ENCODE results near the gene HSDL1. TPM values are rescaled to one million over a fixed set of nuclear protein-coding genes. Genes with fewer than 3 reads are reported as not detected.
A peak's percentile ranks its signal among the peaks of the same experiment; 100 is the strongest.

Gene HSDL1
- total RNA-seq (2021; fragmentation: NEBNext Ultra II Directional; extraction: Animal tissue kit (Norgen Biotek cat#: 25700)) (55.7 and 58.5 TPM in 2 replicates), polyA plus RNA-seq (2011; rRNA removed) (18.2 and 25.0 TPM in 2 replicates), polyA minus RNA-seq (2011; rRNA and poly(A)+ RNA removed) (54.2 and 75.7 TPM in 2 replicates)
- 34.1 TPM for polyA plus RNA-seq (2011; cell fraction: cytosol; rRNA removed)
- 16.4 TPM for polyA plus RNA-seq (2011; cell fraction: nucleus; rRNA removed)
- 30.7 to 44.0 TPM (median 34.1 TPM) in 4 replicates for polyA plus RNA-seq (2012, experiment 1 of 2)
- polyA plus RNA-seq (2012, experiment 2 of 2): 4.5 TPM
- polyA plus RNA-seq (2013, experiment 1 of 2): 26.5 TPM
- 28.9 TPM for polyA plus RNA-seq (2013, experiment 2 of 2)
- polyA minus RNA-seq (2011; cell fraction: cytosol; rRNA and poly(A)+ RNA removed): 24.4 TPM
- 18.6 TPM for polyA minus RNA-seq (2011; cell fraction: nucleus; rRNA and poly(A)+ RNA removed)
- long read RNA-seq, experiment 1, transcript HSDL1-208 (1 exons, 3,059 nt): major isoform, 9 of 21 reads
- long read RNA-seq, experiment 1, transcript HSDL1-201 (6 exons, 3,519 nt): minor isoform, 5 of 21 reads
- long read RNA-seq, experiment 1, partial matches to known transcripts: 7 of 21 reads
- long read RNA-seq, experiment 1, other reads (novel, unspliced or antisense): 0 of 21 reads
- long read RNA-seq, experiment 2, transcript HSDL1-201 (6 exons, 3,519 nt): major isoform, 11 of 18 reads
- long read RNA-seq, experiment 2, partial matches to known transcripts: 0 of 18 reads
- long read RNA-seq, experiment 2, other reads (novel, unspliced or antisense): 3 of 18 reads

DNA sequence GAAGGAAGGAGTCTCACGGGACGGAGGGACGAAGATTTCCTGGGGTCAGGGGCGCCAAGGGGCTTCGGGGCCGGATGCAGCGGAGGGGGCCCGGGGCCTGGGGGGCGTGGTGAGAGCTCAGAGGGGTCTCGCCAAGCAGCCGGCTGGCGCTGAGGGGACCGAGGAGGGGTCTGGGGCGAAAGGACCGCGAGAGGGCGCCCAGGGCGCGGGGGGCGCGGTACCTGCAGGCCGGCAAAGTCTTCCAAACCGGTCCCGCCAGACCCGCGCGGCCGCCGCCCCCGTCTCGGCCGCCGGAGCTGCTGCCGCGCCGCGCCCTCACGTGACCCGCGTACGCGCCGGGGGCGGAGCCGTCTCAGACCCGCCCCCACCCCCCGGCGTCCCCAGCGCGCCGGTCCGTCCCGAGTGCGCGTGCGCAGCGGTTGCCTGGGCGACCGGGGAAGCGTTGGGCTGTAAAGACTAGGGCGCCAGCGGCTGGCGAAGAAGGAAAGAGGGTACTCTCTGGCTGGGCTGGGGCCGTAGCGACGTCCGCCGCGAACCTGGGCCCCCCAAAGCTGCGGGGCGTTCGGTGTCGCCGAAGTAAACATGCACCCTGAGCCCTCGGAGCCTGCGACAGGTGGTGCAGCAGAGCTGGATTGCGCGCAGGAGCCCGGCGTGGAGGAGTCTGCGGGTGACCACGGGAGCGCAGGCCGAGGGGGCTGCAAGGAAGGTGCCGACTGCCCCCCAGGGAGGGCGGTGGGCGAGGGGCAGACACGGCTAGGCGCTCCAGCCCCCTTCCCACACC lies at the start of gene HSDL1, which contains the start of gene DNAAF1:
TSS of gene HSDL1 (minus strand) at position 319 of the 781 bp plus-strand sequence. CDS start 13,856 bp downstream, outside the sequence.
TSS of gene DNAAF1 (plus strand) at position 450 of the 781 bp plus-strand sequence. CDS start at position 583, 133 bp downstream.
- H2AFZ ChIP-seq (ENCODE audit: low read length): peak within 1 kb of the TSS; percentile 63; the same call in 1 of the 2 replicates
- no peak within 1 kb of the TSS for H2BK15ac ChIP-seq (ENCODE audit: low read length)
- peaks cover 3% of the 10 kb centered on the region for H3K79me1 ChIP-seq (ENCODE audit: low read depth, low read length)
- peaks cover 0 to 3% (median 0%) of the 10 kb centered on the region in 4 experiments; a peak in 1 of 8 replicates for H3K36me3 ChIP-seq (ENCODE audit: control insufficient read depth in 2 of 4, insufficient read depth in 4 of 4, low read length in 3 of 4)
- no peak within 1 kb of the TSS for H2BK12ac ChIP-seq (ENCODE audit: low read depth, low read length)
- ChIA-PET CTCF (ENCODE audit: partially characterized antibody) (interaction anchor here (0.7 to 2.0 kb wide), 5 partner anchors 10 to 42 kb away, joined by 3 to 5 read pairs (median 3); no protein-coding TSS in a partner anchor), POLR2A (ENCODE audit: partially characterized antibody) (interaction anchor here (0.8 to 1.0 kb wide), 3 partner anchors 10 to 28 kb away, joined by 3 to 4 read pairs (median 3); partner anchors contain the start of gene MBTPS1)
- H3K79me2 ChIP-seq (ENCODE audit: control insufficient read depth in 1 of 2, insufficient read depth in 2 of 2, low read length in 2 of 2): peaks cover 5 to 35% of the 10 kb centered on the region in 2 experiments; a peak in 3 of 4 replicates
- no peak within 1 kb of the TSS for H3K14ac ChIP-seq (ENCODE audit: insufficient read length)
- H3K9ac ChIP-seq (replicated peaks in 1 of 4; ENCODE audit: extremely low read depth in 1 of 4, low read depth in 3 of 4, low read length in 3 of 4): peak within 1 kb of the TSS; percentile 40 to 73 (median 60)
- H3K27ac ChIP-seq (ENCODE audit: low read depth, low read length): no peak within 1 kb of the TSS
- peak within 1 kb of the TSS; percentile 88 to 97 (median 92) for H3K4me3 ChIP-seq (ENCODE audit: extremely low read depth in 1 of 4, insufficient read depth in 2 of 4, low read depth in 3 of 4, low read length in 4 of 4)
- H2BK20ac ChIP-seq (ENCODE audit: low read length): no peak within 1 kb of the TSS
- H4K20me1 ChIP-seq (replicated peaks in 1 of 2; ENCODE audit: control insufficient read depth in 1 of 2, insufficient read depth in 2 of 2, low read length in 2 of 2): peaks cover 0 to 3% of the 10 kb centered on the region in 2 experiments
- H4K5ac ChIP-seq (ENCODE audit: insufficient read length, low read depth, low read length): no peak within 1 kb of the TSS
- no peak within 1 kb of the TSS for H4K91ac ChIP-seq (replicated peaks; ENCODE audit: insufficient read length, low read length)
- FAIRE-seq: no peak
- H3K4ac ChIP-seq (replicated peaks; ENCODE audit: insufficient read length, low read depth, low read length): no peak within 1 kb of the TSS
- H3K27me3 ChIP-seq (replicated peaks in 1 of 4; ENCODE audit: control insufficient read depth in 3 of 4, extremely low read depth in 1 of 4, insufficient read depth in 3 of 4, low read length in 3 of 4): peaks cover 0 to 7% (median 3%) of the 10 kb centered on the region in 4 experiments; a peak in 2 of 7 replicates
- H3K4me2 ChIP-seq (ENCODE audit: insufficient read depth in 1 of 2, low read depth in 2 of 2, low read length in 2 of 2): peak within 1 kb of the TSS; percentile 89 to 98
- peak; percentile 67 to 99 for DNase-seq (ENCODE audit: low read depth in 1 of 2, low spot score in 2 of 2)
- H4K8ac ChIP-seq (ENCODE audit: extremely low read depth, insufficient read depth, low read length): peak within 1 kb of the TSS; percentile 87
- no peak within 1 kb of the TSS for H2AK5ac ChIP-seq (ENCODE audit: low read depth, low read length)
- peaks cover 0 to 10% (median 2%) of the 10 kb centered on the region in 4 experiments; a peak in 3 of 7 replicates for H3K4me1 ChIP-seq (replicated peaks in 1 of 4; ENCODE audit: control insufficient read depth in 3 of 4, insufficient read depth in 4 of 4, low read length in 3 of 4)
- H2BK120ac ChIP-seq (replicated peaks; ENCODE audit: low read depth, low read length): no peak within 1 kb of the TSS
- no peaks in the 10 kb centered on the region for H3K9me3 ChIP-seq (ENCODE audit: insufficient read depth in 2 of 2, low read depth in 1 of 2, low read length in 1 of 2)
- peaks cover 8% of the 10 kb centered on the region; the same call in 1 of the 2 replicates for H3K23me2 ChIP-seq (ENCODE audit: low read depth, low read length)
- H3K23ac ChIP-seq (ENCODE audit: insufficient read length): no peak within 1 kb of the TSS
- no peak within 1 kb of the TSS for H3K18ac ChIP-seq (ENCODE audit: extremely low read depth, low read length)
- no peak within 1 kb of the TSS for H3K56ac ChIP-seq (replicated peaks; ENCODE audit: insufficient read length, low read depth, low read length)
- 3% methylated on average over 30 of the region's 89 CpGs; no CpG with 5 or more reads in 1 of the 2 experiments for WGBS, 2 experiments (ENCODE audit: extremely low coverage in 1 of 2, insufficient coverage in 1 of 2, insufficient read length in 1 of 2, insufficient replicate concordance in 2 of 2, low coverage in 1 of 2, low lambda C conversion rate in 2 of 2, missing lambda C conversion rate in 1 of 2)
- no peak within 1 kb of the TSS; the same call in 1 of the 2 replicates for H2BK5ac ChIP-seq (ENCODE audit: low read depth, low read length)
- TF ChIP-seq PHF8 (conservative IDR thresholded peaks at IDR 0.05; ENCODE audit: low read depth, low read length): peak; percentile 71
- TF ChIP-seq HDAC6 (IDR thresholded peaks at IDR 0.05; ENCODE audit: low read depth, low read length): no peak
- TF ChIP-seq SP1 (IDR thresholded peaks at IDR 0.05; ENCODE audit: low read depth, low read length): peak; percentile 25; the same call in 1 of the 2 replicates
- no peak for TF ChIP-seq SUZ12 (IDR thresholded peaks at IDR 0.05; ENCODE audit: low read length)
- TF ChIP-seq, protein P1, sequence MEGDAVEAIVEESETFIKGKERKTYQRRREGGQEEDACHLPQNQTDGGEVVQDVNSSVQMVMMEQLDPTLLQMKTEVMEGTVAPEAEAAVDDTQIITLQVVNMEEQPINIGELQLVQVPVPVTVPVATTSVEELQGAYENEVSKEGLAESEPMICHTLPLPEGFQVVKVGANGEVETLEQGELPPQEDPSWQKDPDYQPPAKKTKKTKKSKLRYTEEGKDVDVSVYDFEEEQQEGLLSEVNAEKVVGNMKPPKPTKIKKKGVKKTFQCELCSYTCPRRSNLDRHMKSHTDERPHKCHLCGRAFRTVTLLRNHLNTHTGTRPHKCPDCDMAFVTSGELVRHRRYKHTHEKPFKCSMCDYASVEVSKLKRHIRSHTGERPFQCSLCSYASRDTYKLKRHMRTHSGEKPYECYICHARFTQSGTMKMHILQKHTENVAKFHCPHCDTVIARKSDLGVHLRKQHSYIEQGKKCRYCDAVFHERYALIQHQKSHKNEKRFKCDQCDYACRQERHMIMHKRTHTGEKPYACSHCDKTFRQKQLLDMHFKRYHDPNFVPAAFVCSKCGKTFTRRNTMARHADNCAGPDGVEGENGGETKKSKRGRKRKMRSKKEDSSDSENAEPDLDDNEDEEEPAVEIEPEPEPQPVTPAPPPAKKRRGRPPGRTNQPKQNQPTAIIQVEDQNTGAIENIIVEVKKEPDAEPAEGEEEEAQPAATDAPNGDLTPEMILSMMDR (IDR thresholded peaks at IDR 0.05; ENCODE audit: control extremely low read depth in 1 of 3, insufficient read depth in 1 of 3, low read depth in 1 of 3, low read length in 3 of 3): peak in 2 of 3 experiments; percentile 19 to 34; a peak in 3 of 4 replicates
